Thyroid gland (tissue), 4 donors: ENCODE data around the gene SRRM3.

Experiments
- CTCF ChIP-seq, 6 experiments: fragments of 200-600 bp in 3 of 6; fragments of 450-650 bp in 3 of 6; sonication (generic) in 3 of 6; IDR thresholded peaks; one replicate each; pipeline ENCODE4 v1.5.1; 2016 to 2019; ENCODE audit warnings: antibody characterized with exemption in 6 of 6, mild to moderate bottlenecking in 2 of 6, inconsistent platforms in 1 of 6, moderate library complexity in 1 of 6
- POLR2A ChIP-seq, 2 donors: fragments of 450-650 bp; IDR thresholded peaks; one replicate each; pipeline ENCODE4 v1.6.1; 2017; ENCODE audit warnings: antibody characterized with exemption in 2 of 2, mild to moderate bottlenecking in 2 of 2, moderate library complexity in 1 of 2

- TF ChIP-seq CTCF (IDR thresholded peaks at IDR 0.05) (no peak), POLR2A (IDR thresholded peaks at IDR 0.05) (no peak)
Observed at GRCh38 chr7:76231583-76231982, 29.9 kb downstream of the SRRM3 start.
